Tibial artery (tissue), 4 donors: ENCODE measurements around the gene SHISAL1.

ENCODE experiments used
- DNase-seq, 2 donors: peaks; one replicate each; pipeline ENCODE4 v3.0.0-alpha.2; 2019
- H3K27ac ChIP-seq, 2 donors: fragments of 200-600 bp; sonication (generic) in 1 of 2; 1 replicate in 1 of 2; 2 replicates in 1 of 2; pipeline ENCODE4 v1.5.1; 2018 to 2019; ENCODE audit warnings: mild to moderate bottlenecking in 1 of 2
- H3K27me3 ChIP-seq, 2 donors: fragments of 200-600 bp; sonication (generic) in 1 of 2; one replicate each; pipeline versions ENCODE4 v1.5.1 to v1.6.0; 2016 to 2019
- H3K36me3 ChIP-seq, 3 donors: fragments of 200-600 bp; sonication (generic) in 2 of 3; one replicate each; pipeline ENCODE4 v1.5.1; 2016 to 2019; ENCODE audit warnings: mild to moderate bottlenecking in 2 of 3
- H3K4me1 ChIP-seq, 4 donors: fragments of 200-600 bp; sonication (generic) in 2 of 4; 1 replicate in 3 of 4; 2 replicates in 1 of 4; pipeline ENCODE4 v1.5.1; 2016 to 2019
- H3K4me3 ChIP-seq, 2 donors: fragments of 200-600 bp; sonication (generic) in 1 of 2; 1 replicate in 1 of 2; 2 replicates in 1 of 2; pipeline ENCODE4 v1.5.1; 2018 to 2019; ENCODE audit warnings: mild to moderate bottlenecking in 2 of 2
- H3K9me3 ChIP-seq, 3 donors: fragments of 200-600 bp; sonication (generic) in 1 of 3; one replicate each; pipeline ENCODE4 v1.5.1; 2016 to 2019
- intact Hi-C: fragments of 100-400 bp; cut with DNase I; formaldehyde crosslinking; loops from one replicate; pipeline ENCODE4 v1.15.0; 2023; ENCODE audit warnings: low total_unique reads
- TF ChIP-seq, protein P1 (sequence below), 2 experiments: fragments of 200-600 bp in 1 of 2; fragments of 450-650 bp in 1 of 2; IDR thresholded peaks; one replicate each; pipeline ENCODE4 v1.5.1; 2017 to 2019; ENCODE audit warnings: antibody characterized with exemption in 2 of 2, mild to moderate bottlenecking in 1 of 2, moderate library complexity in 1 of 2

Gene SHISAL1

GRCh38 chr22:44256556-44257485 lies 55.9 kb downstream of the SHISAL1 start:
- DNase-seq = peak in 1 of 2 donors; percentile 24
- peaks cover 0 to 13% of the 10 kb centered on the region in 2 donors for H3K27me3 ChIP-seq
- intact Hi-C loops = no loop called here
- H3K4me3 ChIP-seq = no peak overlapping the region
- H3K9me3 ChIP-seq = no peaks in the 10 kb centered on the region
- no peak overlapping the region for H3K27ac ChIP-seq
- no peaks in the 10 kb centered on the region for H3K4me1 ChIP-seq
- TF ChIP-seq, protein P1, sequence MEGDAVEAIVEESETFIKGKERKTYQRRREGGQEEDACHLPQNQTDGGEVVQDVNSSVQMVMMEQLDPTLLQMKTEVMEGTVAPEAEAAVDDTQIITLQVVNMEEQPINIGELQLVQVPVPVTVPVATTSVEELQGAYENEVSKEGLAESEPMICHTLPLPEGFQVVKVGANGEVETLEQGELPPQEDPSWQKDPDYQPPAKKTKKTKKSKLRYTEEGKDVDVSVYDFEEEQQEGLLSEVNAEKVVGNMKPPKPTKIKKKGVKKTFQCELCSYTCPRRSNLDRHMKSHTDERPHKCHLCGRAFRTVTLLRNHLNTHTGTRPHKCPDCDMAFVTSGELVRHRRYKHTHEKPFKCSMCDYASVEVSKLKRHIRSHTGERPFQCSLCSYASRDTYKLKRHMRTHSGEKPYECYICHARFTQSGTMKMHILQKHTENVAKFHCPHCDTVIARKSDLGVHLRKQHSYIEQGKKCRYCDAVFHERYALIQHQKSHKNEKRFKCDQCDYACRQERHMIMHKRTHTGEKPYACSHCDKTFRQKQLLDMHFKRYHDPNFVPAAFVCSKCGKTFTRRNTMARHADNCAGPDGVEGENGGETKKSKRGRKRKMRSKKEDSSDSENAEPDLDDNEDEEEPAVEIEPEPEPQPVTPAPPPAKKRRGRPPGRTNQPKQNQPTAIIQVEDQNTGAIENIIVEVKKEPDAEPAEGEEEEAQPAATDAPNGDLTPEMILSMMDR (IDR thresholded peaks at IDR 0.05) = no peak
- no peaks in the 10 kb centered on the region for H3K36me3 ChIP-seq

DNA sequence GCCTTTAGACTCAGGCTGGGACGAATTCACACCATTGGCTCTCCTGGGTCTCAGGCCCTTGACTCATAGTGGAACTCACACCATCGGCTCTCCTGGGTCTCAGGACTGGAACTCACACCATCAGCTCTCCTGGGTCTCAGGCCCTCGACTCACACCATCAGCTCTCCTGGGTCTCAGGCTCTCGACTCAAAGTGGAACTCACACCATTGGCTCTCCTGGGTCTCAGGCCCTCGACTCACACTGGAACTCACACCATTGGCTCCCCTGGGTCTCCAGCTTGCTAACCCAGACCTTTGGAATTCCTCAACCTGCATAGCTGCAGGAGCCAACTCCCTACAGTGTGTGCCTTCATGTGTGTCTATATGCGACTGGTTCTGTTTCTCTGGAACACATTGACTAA lies 56.7 kb downstream of the SHISAL1 start:
- Histone ChIP-seq H3K4me1 (no peaks in the 10 kb centered on the region), H3K4me3 (no peak overlapping the region), H3K27me3 (peaks cover 0 to 13% of the 10 kb centered on the region in 2 donors), H3K9me3 (no peaks in the 10 kb centered on the region), H3K27ac (no peak overlapping the region), H3K36me3 (no peaks in the 10 kb centered on the region)
- intact Hi-C loops = no loop called here
- peak in 1 of 2 donors; percentile 15 for DNase-seq
- TF ChIP-seq, protein P1 (IDR thresholded peaks at IDR 0.05) = no peak

- TF ChIP-seq, protein P1 (IDR thresholded peaks at IDR 0.05) = no peak
- peaks cover 0 to 8% (median 7%) of the 10 kb centered on the region in 3 donors for H3K9me3 ChIP-seq
- DNase-seq = peak in 1 of 2 donors; percentile 19
- no peaks in the 10 kb centered on the region for H3K36me3 ChIP-seq
- H3K4me3 ChIP-seq = no peak overlapping the region
- intact Hi-C loops = no loop called here
- peaks cover 0 to 13% of the 10 kb centered on the region in 2 donors for H3K27me3 ChIP-seq
- no peak overlapping the region for H3K27ac ChIP-seq
- no peaks in the 10 kb centered on the region for H3K4me1 ChIP-seq
These were observed 57.9 kb downstream of the SHISAL1 start for GRCh38 chr22:44254811-44255210.

DNA sequence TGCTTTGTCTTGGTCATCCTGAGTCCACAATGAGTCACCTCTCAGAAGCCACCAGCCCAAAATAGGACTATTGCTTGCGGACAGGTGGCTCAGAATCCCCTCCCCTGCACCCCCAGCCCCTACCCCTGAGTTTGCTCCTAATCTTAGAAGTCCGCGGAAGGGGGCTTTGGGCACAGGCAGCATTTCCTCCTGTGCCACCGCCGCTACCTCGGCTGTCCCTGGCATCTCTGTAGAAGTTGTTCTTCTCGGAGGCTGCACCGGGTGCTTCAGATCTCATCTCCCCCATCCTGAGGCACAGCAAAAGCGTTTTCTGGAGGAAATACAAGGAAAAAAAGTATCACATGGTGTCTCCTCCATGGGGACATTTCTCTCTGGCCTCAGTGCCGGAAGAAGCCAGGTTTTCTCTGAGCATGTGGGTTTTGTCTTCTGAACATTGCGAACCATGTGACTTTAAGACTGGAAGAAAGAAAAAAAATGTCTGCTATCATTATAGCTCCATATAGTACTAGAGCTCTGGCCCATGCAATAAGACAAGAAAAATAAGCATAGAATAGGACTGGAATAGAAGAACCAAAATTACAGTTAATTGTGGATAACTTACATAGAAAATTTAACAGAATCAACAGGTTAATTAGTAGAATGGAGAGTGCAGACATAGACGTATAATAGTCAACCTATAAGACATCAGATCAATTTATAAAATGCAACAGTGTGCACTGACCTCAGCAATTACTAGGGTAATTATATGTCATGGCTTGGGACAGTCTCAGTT lies 63.2 kb downstream of the SHISAL1 start:
- intact Hi-C loops = loop anchor here (1.0 kb wide), 1 partner anchor 42 kb away; no protein-coding TSS in a partner anchor
- no peak for DNase-seq
- H3K9me3 ChIP-seq = peaks cover 0 to 14% (median 14%) of the 10 kb centered on the region in 3 donors

DNA sequence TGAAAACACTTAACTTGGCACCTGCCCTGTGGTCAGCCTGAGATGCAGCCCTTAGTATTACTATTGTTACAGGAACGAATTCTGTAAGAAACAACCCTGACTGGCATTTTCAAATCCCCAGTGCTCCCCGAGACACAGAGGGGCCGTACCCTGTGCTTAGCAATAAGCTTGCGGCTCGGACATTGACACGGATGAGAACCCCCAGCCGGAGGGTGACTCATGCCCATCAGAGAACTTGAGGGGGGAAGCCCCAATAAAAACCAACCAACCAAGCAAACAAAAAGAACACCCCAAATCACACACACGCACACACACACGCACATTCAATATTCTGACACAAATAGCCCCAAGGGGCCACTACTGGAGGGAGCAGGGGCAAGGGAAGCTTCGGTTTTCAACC lies 63.8 kb downstream of the SHISAL1 start:
- TF ChIP-seq, protein P1 (IDR thresholded peaks at IDR 0.05) = no peak
- H3K27me3 ChIP-seq = peaks cover 0 to 6% of the 10 kb centered on the region in 2 donors
- no peaks in the 10 kb centered on the region for H3K36me3 ChIP-seq
- no peak overlapping the region for H3K4me3 ChIP-seq
- intact Hi-C loops = no loop called here
- H3K4me1 ChIP-seq = no peaks in the 10 kb centered on the region
- no peak overlapping the region for H3K27ac ChIP-seq
- no peak for DNase-seq
- peaks cover 0 to 14% (median 14%) of the 10 kb centered on the region in 3 donors for H3K9me3 ChIP-seq

More for the DNA sequence above, 63.2 kb downstream of the SHISAL1 start:
- no peak overlapping the region for H3K4me3 ChIP-seq
- TF ChIP-seq, protein P1 (IDR thresholded peaks at IDR 0.05) = no peak
- peaks cover 0 to 6% of the 10 kb centered on the region in 2 donors for H3K27me3 ChIP-seq
- H3K4me1 ChIP-seq = no peaks in the 10 kb centered on the region
- H3K27ac ChIP-seq = no peak overlapping the region
- no peaks in the 10 kb centered on the region for H3K36me3 ChIP-seq
